Middle frontal gyrus (tissue), 1 donor: ENCODE data around the gene ALKBH5.
A peak's percentile ranks its signal among the peaks of the same experiment; 100 is the strongest.

Experiments used
- DNase-seq: peaks from one replicate; pipeline ENCODE4 v3.0.0-alpha.2; 2015; ENCODE audit warnings: low spot score; ENCODE audit errors: extremely low spot score

Gene ALKBH5

DNA sequence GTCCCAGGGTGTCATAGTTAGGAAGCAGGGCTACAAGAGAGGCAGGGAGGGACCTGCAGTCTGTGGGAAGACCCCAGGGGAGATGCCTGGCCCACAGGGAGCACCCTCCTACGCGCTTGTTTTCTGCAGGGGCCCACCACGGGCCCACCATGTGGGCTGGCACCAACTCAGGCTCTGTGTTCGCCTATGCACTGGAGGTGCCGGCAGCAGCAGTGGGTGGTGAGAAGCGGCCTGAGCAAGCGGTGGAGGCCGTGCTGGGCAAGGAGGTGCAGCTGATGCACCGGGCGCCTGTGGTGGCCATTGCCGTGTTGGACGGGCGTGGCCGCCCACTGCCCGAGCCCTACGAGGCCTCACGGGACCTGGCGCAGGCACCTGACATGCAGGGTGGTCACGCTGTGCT is 56.8 kb downstream of the ALKBH5 start:
- DNase-seq = no peak

DNA sequence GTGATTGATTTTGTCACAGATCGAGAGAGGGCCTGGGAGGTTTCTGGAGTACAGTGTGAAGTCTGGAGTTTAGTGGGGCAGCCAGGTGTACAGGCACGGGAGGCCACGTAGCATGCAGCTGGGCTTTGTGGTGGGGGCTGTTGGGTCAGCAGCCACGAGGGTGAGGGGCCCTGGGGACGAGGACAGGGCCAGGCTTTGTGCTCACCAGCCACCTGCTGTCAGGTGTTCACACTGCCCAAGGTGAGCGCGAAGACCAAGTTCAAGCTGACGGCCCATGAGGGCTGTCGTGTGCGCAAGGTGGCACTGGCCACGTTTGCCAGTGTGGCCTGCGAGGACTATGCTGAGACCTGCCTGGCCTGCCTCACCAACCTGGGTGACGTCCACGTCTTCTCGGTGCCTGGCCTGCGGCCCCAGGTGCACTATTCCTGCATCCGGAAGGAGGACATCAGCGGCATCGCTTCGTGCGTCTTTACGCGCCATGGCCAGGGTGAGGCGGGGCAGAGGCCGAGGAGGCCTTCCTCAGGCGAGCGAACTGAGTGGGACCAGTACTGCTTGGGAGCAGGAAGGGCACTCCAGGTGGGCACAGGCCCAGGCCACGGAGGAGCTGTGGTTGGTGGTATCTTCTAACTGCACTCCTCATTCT is 57.7 kb downstream of the ALKBH5 start:
- no peak for DNase-seq

DNA sequence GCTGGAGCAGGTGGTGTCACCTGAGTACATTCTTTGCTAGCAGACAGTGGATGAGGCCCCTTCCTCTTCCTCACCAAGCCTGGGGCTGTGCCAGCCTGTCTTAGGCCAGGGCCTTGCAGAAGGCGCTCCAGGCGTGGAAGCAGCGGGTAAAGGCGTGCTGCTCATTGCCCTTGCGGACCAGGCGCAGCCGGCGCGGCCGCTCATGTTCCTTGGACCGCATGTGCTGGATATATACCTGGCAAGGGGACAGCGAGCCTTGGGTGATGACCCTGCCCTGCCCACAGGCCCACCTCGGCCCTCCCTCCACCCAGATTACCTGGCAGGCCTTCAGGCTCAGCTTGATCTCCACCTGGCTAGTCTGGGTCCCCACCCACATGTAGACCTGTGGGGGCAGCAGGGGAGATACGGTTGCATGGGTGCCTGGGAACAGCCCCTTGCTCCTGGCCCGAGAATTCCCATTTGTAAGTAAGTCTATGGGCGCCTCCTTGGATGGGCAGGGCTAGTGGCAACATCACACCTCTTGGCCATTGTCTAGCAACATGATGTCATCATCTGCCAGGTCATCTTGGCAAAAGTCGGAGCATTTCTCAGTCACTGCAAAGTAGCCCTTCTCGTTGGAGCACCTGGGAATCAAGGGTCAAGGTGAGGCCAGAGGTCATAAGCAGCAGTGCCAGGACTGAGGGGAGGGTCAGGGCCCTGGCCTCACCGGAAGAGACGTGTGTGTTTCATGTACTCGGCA is 61.6 kb downstream of the ALKBH5 start:
- DNase-seq = no peak

DNA sequence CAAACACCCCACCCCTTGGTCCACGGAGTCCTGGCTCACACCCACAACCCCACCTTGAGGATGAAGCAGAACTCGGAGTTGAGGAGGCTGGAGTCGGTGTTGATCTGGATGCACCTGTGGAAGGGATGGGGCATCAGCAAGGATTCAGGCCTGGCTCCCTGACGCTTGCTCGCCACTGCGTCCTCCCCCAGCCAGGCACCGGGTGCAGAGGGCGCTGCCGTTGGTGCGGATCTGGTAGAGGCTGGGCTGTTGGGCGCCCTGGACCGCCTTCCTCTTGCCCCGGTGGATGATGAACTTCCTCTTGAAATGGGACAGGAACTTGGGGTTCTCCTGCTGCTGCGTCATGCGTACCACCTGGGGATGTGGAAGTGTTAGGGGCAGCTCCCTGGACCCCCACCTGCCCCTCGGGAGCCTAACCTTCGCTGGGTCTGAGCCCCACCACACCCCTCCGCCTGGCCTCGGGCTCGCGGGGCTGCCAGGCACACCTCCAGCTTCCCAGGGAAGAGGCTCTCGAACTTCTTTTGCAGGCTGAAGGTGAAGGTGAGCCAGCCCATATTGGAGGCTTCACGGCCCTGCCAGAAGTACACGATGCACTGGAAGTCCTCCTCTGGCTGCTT is 62.6 kb downstream of the ALKBH5 start:
- DNase-seq = no peak

DNA sequence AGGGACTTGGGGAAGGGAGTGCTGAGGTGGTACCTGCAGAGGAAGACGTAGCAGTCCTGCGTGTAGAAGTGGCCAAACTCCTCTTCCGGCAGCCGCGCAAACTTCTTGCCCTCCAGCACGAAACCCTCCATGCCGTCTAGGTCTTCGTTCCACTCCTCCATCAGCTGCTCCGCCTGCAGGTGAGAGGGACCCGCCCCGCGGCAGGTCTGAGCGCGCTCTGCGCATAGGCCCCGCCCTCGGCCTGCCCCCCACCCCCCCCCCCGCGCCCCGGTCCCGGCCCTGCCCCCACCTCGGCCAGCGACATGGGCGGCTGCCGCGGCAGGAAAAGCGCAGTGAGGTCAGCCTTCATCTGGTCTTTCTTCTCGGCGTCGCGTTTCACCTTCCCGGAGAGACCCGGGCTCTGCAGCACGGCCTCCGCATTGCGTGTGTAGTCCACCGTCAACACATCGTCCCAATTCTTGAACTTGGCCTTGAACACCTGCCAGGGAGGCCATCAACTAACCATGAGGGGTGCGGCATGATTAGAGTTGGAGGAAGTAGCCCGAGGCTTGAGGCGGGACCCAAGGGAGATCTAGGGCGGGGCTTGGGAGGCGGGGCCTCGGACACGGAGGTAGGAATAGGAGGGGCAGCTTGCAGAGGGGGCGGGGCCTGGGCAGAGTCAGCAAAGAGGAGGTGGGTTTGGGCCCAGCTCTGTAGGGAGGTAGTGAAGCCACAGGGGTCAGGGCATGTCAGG is 63.4 kb downstream of the ALKBH5 start:
- DNase-seq = no peak

DNA sequence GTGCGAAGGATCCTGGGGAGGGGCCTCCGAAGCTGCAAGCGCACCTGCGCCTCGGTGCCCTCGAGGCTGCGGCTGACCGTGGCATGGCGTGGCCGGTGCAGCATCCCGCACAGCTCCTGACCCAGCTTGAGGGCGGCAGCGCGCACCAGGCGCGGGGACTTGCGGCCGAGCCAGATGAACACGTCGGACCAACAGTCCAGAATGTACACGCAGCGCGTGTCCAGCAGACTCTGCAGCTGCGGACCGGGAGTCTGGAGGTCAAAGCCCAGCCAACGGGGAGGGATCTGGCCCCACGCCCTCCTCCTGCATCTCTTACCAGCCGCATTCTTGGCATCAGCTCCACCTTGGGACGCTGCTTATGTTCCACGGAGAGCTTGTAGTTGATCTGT is 64.0 kb downstream of the ALKBH5 start:
- DNase-seq = no peak

DNA sequence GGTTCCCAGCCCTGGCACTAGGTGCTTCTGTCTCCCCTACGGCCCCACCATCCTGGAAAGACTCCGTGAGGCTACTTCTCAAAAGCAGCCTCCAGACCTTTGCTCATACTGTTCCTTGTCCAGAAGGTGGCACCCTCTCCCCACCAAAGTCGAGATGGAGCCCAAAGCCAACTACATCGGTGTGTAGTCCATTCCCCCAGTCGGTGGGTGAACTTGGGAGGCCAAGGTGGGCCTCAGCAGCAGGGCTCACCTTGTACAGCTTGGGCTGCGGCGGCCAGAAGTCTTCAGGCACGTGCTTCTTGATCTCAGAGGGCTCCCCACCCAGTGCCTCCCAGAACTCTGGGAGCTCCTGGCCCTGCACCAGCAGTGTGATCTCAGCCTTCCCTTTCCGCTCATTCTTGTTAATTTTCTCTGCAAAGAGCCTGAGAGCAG is 64.7 kb downstream of the ALKBH5 start:
- DNase-seq = peak; percentile 62

DNA sequence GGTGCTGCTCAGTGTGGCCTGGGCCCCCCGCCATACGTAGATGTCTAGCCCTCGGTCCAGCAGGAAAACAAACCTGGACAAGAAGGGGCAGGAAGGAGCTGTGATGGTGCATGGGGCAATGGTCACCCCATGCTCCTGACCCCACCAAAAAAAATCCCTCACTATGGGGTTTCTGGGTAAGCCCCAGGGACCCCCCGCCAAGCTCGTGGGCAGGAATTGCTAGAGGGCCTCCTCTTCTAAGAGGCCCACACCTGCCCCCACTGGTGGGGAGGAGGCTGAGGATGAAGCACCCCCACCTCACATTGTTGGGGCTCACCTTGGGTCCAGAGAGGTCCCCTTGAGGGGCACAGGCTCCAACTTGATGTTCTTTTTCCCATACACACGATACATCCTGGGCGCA is 65.2 kb downstream of the ALKBH5 start:
- no peak for DNase-seq

DNA sequence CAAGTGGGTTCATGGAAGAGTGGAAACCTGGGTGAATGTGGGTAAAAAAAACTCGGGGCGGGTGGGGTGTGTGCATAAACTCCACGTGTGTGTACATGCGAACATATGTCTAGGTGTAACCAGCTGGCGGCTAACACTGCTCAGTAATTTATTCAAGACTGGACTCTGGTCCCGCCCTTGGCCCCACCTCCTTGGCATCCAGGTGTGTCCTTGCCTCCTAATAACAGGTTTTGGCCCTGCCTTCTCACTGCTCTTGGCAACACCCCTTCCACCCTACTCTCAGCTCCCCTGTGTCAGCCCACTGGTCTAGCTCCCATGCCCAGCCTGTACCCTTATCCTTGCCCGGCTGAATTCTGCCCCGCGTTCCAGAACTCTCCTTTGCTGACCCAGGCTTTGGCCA is 66.6 kb downstream of the ALKBH5 start:
- no peak for DNase-seq

DNA sequence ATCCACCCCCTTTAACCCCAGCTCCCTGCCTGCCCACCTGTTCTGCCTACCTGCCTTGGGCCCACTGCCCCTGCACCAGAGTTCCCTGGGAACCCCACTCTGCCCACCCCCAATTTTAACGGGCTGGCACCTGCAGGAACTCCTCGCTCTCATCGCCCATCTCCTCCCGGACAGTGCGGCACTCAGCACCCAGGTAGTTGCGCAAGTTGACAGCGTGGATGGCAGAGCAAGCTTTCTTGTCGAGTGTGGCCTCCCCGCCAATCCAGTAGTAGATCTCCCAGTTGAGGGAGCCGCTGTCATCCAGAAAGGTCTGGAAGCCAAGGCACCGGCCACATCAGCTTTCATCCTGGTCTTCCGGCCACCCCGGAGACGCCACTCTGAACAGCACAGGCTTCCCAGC is 67.1 kb downstream of the ALKBH5 start:
- DNase-seq = no peak

DNA sequence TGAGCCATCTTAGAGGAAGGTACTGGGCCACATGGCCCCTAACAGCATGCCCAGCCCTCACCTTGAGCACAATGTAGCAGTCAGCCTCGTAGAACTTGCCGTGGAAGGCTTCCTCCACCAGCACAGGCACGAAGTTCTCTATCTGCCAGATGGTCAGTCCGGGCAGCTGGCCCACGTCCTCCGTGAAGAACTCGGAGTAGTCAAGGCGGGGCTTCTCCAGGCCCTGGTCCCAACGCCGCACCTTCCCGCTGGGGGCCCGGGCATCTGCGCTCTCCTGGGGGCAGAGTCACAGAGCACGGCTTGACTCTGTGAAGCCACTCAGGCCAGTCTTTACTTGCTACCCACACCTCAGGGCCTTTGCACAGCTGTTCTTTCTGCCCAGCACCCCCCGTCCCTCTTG is 67.6 kb downstream of the ALKBH5 start:
- DNase-seq = no peak

DNA sequence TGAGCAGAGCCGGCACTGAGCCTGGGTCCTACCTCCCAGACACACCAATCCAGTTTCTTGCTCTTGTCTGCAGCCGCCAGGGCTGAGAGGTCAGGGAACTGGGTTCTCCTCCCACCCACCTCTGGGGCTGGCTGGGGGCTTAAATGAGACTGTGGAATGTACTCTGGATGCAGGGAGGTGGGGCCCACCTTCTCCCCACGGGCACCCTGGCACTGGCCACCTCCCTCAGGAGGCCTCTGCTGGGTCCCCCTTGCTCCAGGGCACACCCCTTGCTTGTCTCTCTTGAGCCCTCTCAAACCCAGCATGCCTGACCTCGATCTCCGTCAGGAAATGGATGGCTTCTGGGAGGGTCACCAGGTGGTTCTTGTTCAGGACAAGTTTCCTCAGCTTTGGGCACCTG is 68.5 kb downstream of the ALKBH5 start:
- DNase-seq = no peak

DNA sequence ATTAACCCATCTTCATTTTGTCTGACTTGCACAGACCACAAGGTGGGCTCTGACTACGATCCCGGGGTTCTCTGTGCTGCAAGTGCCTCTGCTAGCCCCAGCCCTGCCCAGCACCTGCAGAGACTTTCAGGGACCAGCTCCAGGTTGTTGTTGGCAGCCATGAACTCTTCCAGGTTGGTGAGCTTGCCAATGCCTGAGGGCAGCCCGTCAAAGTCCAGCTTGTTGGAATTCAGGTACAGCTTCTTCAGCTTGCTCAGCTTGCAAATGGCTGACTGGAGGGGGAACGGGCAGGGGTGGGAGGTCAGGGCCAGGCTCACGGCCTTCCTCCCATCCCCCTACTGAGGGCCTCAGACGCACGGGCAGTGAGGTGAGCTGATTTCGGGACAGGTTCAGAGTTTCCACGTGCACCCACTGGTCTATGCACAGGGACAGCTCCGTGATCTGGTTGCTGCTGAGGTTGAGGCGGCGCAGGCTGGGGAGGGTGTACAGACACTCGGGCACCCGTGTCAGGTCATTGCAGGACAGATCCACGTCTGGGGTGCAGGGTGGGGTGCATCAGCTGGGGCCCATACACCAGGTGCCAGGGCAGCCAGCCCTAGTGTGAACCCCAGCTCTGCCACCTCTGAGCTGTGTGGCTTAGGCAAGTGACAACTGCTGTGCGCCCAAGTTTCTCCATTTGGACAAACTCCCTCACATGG is 69.7 kb downstream of the ALKBH5 start:
- DNase-seq = no peak

DNA sequence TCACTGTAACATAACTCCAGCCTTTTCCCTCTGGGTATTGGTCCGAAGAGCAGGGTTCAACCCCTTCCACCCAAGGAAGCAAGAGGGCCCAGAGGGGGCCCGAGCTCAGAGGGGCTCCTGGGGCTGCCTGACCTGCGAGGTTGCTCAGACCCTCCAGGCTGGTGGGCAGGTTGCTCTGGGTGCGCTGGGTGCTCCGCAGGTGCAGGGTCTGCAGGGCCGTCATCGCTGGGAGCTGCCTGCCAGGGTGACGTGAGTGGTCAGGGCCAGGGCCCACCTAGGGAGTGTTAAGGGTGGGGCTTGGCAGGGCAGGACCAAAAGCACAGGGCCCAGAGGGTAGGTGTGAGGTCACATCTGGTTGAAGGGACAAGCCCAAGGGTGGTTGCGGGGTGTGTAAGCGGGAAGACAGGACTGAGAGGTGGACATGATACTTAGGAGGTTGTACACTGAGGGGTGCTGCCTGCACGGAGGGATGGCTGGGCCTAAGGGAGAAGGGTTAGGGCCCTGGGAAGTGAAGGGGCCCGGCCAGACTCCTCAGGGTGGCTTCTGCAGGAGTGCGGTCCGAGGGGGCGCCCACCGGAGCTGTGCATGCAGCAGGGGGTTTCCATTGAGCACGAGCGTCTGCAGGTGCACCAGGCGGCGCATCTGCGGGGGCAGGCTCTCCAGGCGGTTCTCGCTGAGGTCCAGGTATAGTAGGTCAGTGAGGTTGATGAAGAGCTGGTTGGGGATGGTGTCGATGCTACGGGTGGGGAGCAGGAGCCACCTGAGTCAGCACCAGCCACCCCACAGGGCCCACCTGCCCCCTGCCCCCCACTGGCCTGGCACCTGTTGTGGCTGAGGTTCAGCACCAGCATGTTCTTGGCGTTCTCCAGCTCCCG is 70.6 kb downstream of the ALKBH5 start:
- DNase-seq = no peak

DNA sequence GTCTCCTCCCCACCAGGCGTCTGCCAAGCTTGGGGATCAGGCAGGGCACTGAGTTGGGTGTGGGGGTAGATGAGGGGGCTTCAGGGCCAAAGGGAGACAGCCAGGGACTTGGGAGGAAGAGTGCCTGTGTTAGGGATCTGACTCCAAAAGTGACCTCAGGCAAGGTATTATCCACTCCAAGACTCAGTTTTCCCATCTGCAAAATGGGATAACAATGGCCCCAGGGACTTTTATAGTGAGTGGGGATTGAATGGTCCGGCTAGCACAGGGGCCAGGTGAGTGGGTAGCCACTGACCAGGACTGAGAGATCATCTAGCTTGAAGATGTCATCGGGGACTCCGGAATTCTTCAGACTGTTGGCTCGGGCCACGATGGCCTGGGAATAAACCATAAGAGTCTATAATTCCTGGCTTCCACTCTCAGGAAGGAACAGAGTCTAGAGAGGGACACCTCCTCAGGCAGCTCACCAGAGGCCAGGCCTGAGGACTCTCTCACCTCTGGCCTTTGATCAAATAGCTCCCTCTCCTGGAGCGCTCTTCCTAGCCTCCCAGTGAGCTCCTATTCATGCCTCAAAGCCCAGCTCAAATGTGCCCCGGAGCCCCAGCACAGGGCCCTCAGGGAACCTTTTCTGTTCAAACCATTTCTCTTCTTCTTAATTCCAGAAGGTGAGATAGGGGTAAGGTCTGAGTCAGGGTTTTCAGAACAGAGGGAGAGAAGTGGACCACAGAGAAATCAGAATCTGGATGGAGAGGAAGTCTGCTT is 71.4 kb downstream of the ALKBH5 start:
- no peak for DNase-seq

DNA sequence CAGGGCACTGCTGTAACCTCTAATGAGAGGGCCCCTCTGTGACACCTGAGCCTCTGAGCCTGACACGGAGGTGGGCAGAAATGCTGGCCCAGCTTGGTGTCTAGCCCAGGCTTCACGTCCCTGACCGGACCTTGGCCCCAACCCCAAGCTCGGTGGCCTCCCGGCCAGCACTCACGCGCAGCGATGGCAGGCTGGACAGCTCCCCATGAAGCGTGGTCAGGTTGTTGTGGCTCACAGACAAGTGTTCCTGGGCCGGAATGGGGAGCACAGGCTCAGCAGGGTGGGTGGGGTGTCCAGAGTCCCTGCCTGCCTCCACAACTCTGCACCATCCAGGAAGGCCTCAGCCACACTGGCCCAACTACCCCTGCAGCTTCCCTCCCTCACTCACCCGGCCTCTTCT is 72.7 kb downstream of the ALKBH5 start:
- no peak for DNase-seq

DNA sequence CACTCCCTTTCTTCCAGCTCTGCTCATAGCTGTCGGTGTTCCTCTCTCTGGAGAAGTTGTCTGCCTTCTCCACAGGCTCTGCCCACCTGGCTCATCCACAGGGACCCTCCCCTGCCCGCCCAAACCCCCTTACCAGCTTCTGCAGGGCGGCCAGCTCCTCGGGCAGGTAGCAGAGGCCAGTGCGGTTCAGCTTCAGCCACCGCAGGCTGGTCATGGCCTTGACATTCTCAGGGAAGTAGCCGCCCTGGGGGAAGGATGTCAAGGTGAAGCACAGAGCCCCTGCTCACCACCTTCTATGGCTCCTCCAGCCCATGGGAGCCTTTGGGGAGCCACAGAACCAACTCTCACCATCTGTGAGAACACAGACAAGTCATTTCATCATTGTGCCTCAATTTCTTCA is 73.1 kb downstream of the ALKBH5 start:
- DNase-seq = no peak

DNA sequence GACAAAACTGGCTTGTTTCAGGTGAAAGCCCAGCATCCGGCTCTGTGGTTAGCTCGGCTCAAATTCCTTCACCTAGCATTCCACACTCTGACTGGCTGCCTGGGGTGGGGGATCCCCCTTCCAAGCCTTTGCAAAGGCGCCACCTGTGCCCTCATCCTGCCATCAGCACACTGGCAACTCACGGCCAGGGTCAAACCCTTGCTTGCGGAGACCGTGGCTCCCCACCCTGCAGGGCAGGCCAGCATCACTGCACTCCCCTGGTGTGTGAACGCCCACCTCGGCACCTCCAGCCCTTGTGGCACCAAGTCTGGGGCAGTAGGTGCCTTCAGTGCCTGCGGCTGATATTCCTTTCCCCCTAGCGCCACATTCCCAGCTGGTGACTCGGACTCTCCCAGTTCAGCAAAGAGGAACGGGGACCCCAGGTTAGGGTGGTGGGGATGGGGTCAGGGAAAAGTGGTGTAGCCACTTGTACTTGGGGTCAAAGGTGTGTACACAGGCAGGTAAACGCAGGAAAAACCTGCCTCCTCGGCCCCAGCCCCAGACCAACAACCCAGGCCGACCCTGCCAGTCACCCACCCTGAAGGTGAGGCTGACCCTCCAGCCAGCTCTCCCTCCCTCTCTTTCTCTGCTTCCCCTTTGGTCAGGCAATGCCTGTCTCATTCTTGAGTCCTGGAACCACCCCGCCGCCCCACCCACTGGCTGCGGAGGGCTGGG is 73.8 kb downstream of the ALKBH5 start:
- no peak for DNase-seq

DNA sequence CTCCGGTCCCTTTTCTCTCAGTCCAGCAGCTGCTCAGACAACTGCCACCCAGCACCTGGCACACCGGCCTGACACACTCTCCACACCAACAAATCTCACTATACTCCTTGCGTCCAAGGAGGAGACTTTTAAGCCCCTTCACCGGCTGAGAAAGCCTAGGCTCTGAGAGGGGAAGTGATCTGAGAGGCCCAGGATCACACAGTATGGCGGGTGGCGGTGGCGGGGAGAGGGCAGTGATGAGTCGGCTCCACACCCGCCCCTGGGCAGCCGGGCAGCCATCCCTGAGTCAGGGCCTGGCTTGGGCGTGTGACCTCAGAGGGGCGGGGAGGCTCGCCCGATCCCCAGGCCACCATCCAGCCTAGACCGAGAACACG is 74.3 kb downstream of the ALKBH5 start:
- no peak for DNase-seq
